HepG2 (cell line): ENCODE results near the gene IQGAP3. TPM values are rescaled to one million over a fixed set of nuclear protein-coding genes. Genes with fewer than 3 reads are reported as not detected.

Experiments used
- ATAC-seq: fragments of 200-7000 bp; cut with Tn5 transposase; 3 replicates; pipeline ENCODE4 v1.9.1; 2020; ENCODE audit warnings: mild to moderate bottlenecking, moderate library complexity
- BruUV-seq: library from RNA; stranded (reverse); fragments of 400-500 nt; replicated peaks from 2 replicates; lab custom pipeline; 2021; lab: Mats Ljungman, UMichigan
- CTCF ChIA-PET: fragments of 300-600 bp; formaldehyde crosslinking; extraction: SDS; loops from one replicate; lab custom pipeline; 2021; ENCODE audit warnings: low total read pairs, inconsistent platforms, low intra/inter-chr PET ratio; lab: Yijun Ruan, JAX
- POLR2A ChIA-PET: fragments of 350-600 bp; sonication (Branson Sonifier 250); formaldehyde crosslinking; loops from one replicate; lab custom pipeline; 2020; ENCODE audit warnings: antibody characterized with exemption, inconsistent platforms; lab: Yijun Ruan, JAX
- DNase-seq: peaks from one replicate; pipeline ENCODE4 v3.0.0-alpha.2; 2015; ENCODE audit warnings: low spot score
- FAIRE-seq: peaks from 3 replicates; lab custom pipeline; 2011; peaks lifted over from hg19 to GRCh38; lab: Jason Lieb, UNC
- H2AFZ ChIP-seq: one replicate; pipeline ENCODE4 v1.6.1; 2011; ENCODE audit warnings: low read length, inconsistent platforms
- H3K27ac ChIP-seq: fragments of 300-600 bp; 3 replicates; pipeline ENCODE4 v1.8.0; 2011; ENCODE audit warnings: mixed run types, mild to moderate bottlenecking, mixed read lengths, low read length, inconsistent platforms; ENCODE audit not compliant: insufficient read depth; ENCODE audit errors: extremely low read length
- H3K27me3 ChIP-seq, 2 experiments: fragments of 200-600 bp in 1 of 2; 2 replicates in 1 of 2; 3 replicates in 1 of 2; pipeline versions ENCODE4 v1.6.0 to v1.8.0; 2011; ENCODE audit warnings: low read length in 2 of 2, mild to moderate bottlenecking in 2 of 2, moderate library complexity in 2 of 2, inconsistent platforms in 1 of 2; ENCODE audit not compliant: insufficient read depth in 2 of 2, control insufficient read depth in 1 of 2
- H3K36me3 ChIP-seq, 2 experiments: fragments of 200-600 bp in 1 of 2; replicated peaks in 1 of 2; 2 replicates in 1 of 2; 3 replicates in 1 of 2; pipeline versions ENCODE4 v1.5.1 to v1.8.0; 2011; ENCODE audit warnings: low read length in 2 of 2, inconsistent platforms in 1 of 2; ENCODE audit not compliant: insufficient read depth in 2 of 2, control insufficient read depth in 1 of 2
- H3K4me1 ChIP-seq: 2 replicates; pipeline ENCODE4 v1.5.1; 2012; ENCODE audit warnings: low read length, inconsistent platforms; ENCODE audit not compliant: insufficient read depth
- H3K4me2 ChIP-seq: 2 replicates; pipeline ENCODE4 v1.6.0; 2011; ENCODE audit warnings: low read depth, low read length, inconsistent platforms
- H3K4me3 ChIP-seq, 3 experiments: fragments of 200-600 bp in 1 of 3; sonication (generic), shearing (Covaris generic) in 1 of 3; replicated peaks in 1 of 3; 2 replicates each; pipeline ENCODE4 v1.5.1; 2011 to 2016; ENCODE audit warnings: low read length in 3 of 3, inconsistent platforms in 2 of 3, low read depth in 2 of 3, mild to moderate bottlenecking in 2 of 3, control low read depth in 1 of 3, mixed read lengths in 1 of 3; ENCODE audit not compliant: insufficient read depth in 1 of 3
- H3K79me2 ChIP-seq: one replicate; pipeline ENCODE4 v1.6.1; 2011; ENCODE audit warnings: low read length, inconsistent platforms; ENCODE audit not compliant: insufficient read depth
- H3K9ac ChIP-seq: 2 replicates; pipeline ENCODE4 v1.6.0; 2011; ENCODE audit warnings: mild to moderate bottlenecking, low read depth, low read length, inconsistent platforms; ENCODE audit not compliant: insufficient read depth
- H3K9me3 ChIP-seq: 2 replicates; pipeline ENCODE4 v1.5.1; 2012; ENCODE audit warnings: mild to moderate bottlenecking, low read length
- H4K20me1 ChIP-seq: 2 replicates; pipeline ENCODE4 v1.6.0; 2011; ENCODE audit warnings: inconsistent platforms, mild to moderate bottlenecking, low read length, moderate library complexity; ENCODE audit not compliant: insufficient read depth
- ERF ChIP-seq: IDR thresholded peaks from 2 replicates; pipeline ENCODE4 v1.6.1; 2018; ENCODE audit warnings: missing biosample characterization, missing genetic modification reagents
- HMGXB4 ChIP-seq, 2 experiments: sonication (generic) in 1 of 2; formaldehyde crosslinking in 1 of 2; IDR thresholded peaks; 2 replicates each; pipeline versions ENCODE4 v1.4.0 to v1.6.1; 2018 to 2020; ENCODE audit warnings: missing genetic modification reagents in 2 of 2, borderline replicate concordance in 1 of 2, low read depth in 1 of 2, mild to moderate bottlenecking in 1 of 2, missing biosample characterization in 1 of 2
- KLF6 ChIP-seq: IDR thresholded peaks from 2 replicates; pipeline ENCODE4 v1.8.0; 2016; ENCODE audit warnings: missing biosample characterization, missing genetic modification reagents
- MXD1 ChIP-seq: sonication (generic); formaldehyde crosslinking; IDR thresholded peaks from 2 replicates; pipeline ENCODE4 v1.4.0; 2020; ENCODE audit warnings: mild to moderate bottlenecking, missing genetic modification reagents
- NFAT5 ChIP-seq: sonication (generic); formaldehyde crosslinking; IDR thresholded peaks from 2 replicates; pipeline ENCODE4 v1.4.0; 2020; ENCODE audit warnings: missing genetic modification reagents
- NKX3-1 ChIP-seq: sonication (generic); formaldehyde crosslinking; IDR thresholded peaks from 2 replicates; pipeline ENCODE4 v1.5.0; 2020; ENCODE audit warnings: missing genetic modification reagents
- ZBED4 ChIP-seq: sonication (generic); formaldehyde crosslinking; IDR thresholded peaks from 2 replicates; pipeline ENCODE4 v1.4.0; 2020; ENCODE audit warnings: missing genetic modification reagents, borderline replicate concordance
- ZFY ChIP-seq: sonication (generic); formaldehyde crosslinking; IDR thresholded peaks from 2 replicates; pipeline ENCODE4 v1.4.0; 2020; ENCODE audit warnings: missing genetic modification reagents
- ZNF317 ChIP-seq: sonication (generic); formaldehyde crosslinking; IDR thresholded peaks from 2 replicates; pipeline ENCODE4 v1.5.0; 2020; ENCODE audit warnings: mild to moderate bottlenecking, missing genetic modification reagents
- ZNF343 ChIP-seq: sonication (generic); formaldehyde crosslinking; IDR thresholded peaks from 2 replicates; pipeline ENCODE4 v1.4.0; 2020; ENCODE audit warnings: mild to moderate bottlenecking, missing genetic modification reagents
- ZNF441 ChIP-seq: sonication (generic); formaldehyde crosslinking; IDR thresholded peaks from 2 replicates; pipeline ENCODE4 v1.7.0; 2021; ENCODE audit warnings: missing genetic modification reagents, borderline replicate concordance
- WGBS: methylation state at CpG from one replicate; pipeline ENCODE4 v1.1.6; 2017; ENCODE audit warnings: low lambda C conversion rate; 5-methylcytosine and 5-hydroxymethylcytosine counted together
- in situ Hi-C: cut with HindIII; loops from 2 replicates; pipeline ENCODE4 v1.10.0; 2017; ENCODE audit warnings: low pct_unique_long_range_greater_than_20kb; ENCODE audit not compliant: extremely low pct_ligation_motif_present
- intact Hi-C: fragments of 100-400 bp; cut with micrococcal nuclease; formaldehyde crosslinking; loops from one replicate; pipeline ENCODE4 v1.10.0; 2022; ENCODE audit not compliant: unreplicated experiment
- polyA plus RNA-seq, 8 experiments: library from polyadenylated mRNA; depleted of rRNA in 3 of 8; stranded (reverse) in 7 of 8; unstranded in 1 of 8; fragments of >200 nt; fragmentation: Illumina TruSeq in 4 of 8; extraction: Trizol in 4 of 8; gene quantifications; 2 replicates each; pipeline versions ENCODE4 v1.2.1 to v1.2.3, GENCODE V29; 2011 to 2016; ENCODE audit warnings: low read depth in 4 of 8, missing spikeins in 1 of 8, mixed read lengths in 1 of 8; ENCODE audit not compliant: insufficient read depth in 1 of 8
- total RNA-seq, 5 experiments: library from RNA; depleted of rRNA; stranded (reverse); fragments of >200 nt; fragmentation: Illumina TruSeq; extraction: Trizol; gene quantifications; 2 replicates each; pipeline ENCODE4 v1.2.3, GENCODE V29; 2016; ENCODE audit warnings: low read depth in 1 of 5

The IQGAP3 gene
- total and polyA plus RNA-seq, 2 of the 13 experiments (the other 11 are each of a cell fraction or from before 2014, with no cell fraction given), result 13.5 to 14.1 TPM

- Histone ChIP-seq H2AFZ (peak within 1 kb of the TSS; percentile 78), H4K20me1 (no peaks in the 10 kb centered on the region), H3K27ac (peak within 1 kb of the TSS; percentile 68), H3K79me2 (peaks cover 3% of the 10 kb centered on the region), H3K4me3 (peak within 1 kb of the TSS; percentile 73 to 86 (median 81)), H3K9me3 (no peaks in the 10 kb centered on the region), H3K9ac (peak within 1 kb of the TSS; percentile 87), H3K4me2 (peak within 1 kb of the TSS; percentile 92), H3K36me3 (peaks cover 1 to 26% of the 10 kb centered on the region in 2 experiments), H3K4me1 (peaks cover 21% of the 10 kb centered on the region), H3K27me3 (no peaks in the 10 kb centered on the region)
- in situ Hi-C loops (no loop called here), intact Hi-C loops (no loop called here)
- WGBS, result 0% methylated on average over 5 of the region's 60 CpGs
- ChIA-PET POLR2A (interaction anchor here (1.0 to 2.3 kb wide), 9 partner anchors 9 to 134 kb away, joined by 3 to 36 read pairs (median 7); partner anchors contain the start of genes GPATCH4 and MEF2D), CTCF (no interaction called here)
- ATAC-seq (peak; percentile 94), DNase-seq (peak; percentile 36), FAIRE-seq (peak; percentile 46)
- BruUV-seq, result no TSS peak
- TF ChIP-seq ZNF317 (CRISPR knock-in tag), result 0 out of 2 replicates have a peak, but pooled peaks have one; percentile 29
- TF ChIP-seq NKX3-1 (CRISPR knock-in tag), result 0 out of 2 replicates have a peak, but pooled peaks have one; percentile 51
- TF ChIP-seq ZFY (CRISPR knock-in tag), result peak; percentile 95
- TF ChIP-seq KLF6 (CRISPR knock-in tag), result peak; percentile 69; the same call in 1 of the 2 replicates
- peak; percentile 84 for TF ChIP-seq ERF
- peak; percentile 75; the same call in 1 of the 2 replicates for TF ChIP-seq MXD1 (CRISPR knock-in tag)
- no peak for TF ChIP-seq NFAT5
- TF ChIP-seq ZNF343 (CRISPR knock-in tag), result peak; percentile 61; the same call in 1 of the 2 replicates
- TF ChIP-seq HMGXB4 (CRISPR knock-in tag; IDR thresholded peaks at IDR 0.05; ENCODE audit: borderline replicate concordance in 1 of 2, low read depth in 1 of 2), result peak; percentile 55; a peak in 2 of 4 replicates
- TF ChIP-seq ZNF441, result no peak
- peak; percentile 96 for TF ChIP-seq ZBED4
Observed at GRCh38 chr1:156591432-156592157, 19.2 kb upstream of the IQGAP3 start, which contains the start of gene NAXE. Gene NAXE, plus strand, starts transcription at chr1:156591776. Its CDS starts 29 bp downstream, at chr1:156591805.
